Stimulated activated CD4-positive, alpha-beta T cell treated with anti-CD3 and anti-CD28 coated beads, TNF-alpha, amount 100 ng/mL, for 48 hours (primary cell): ENCODE results near the gene ITGA3.

ENCODE experiments used
- DNase-seq, 3 donors: peaks; one replicate each; pipeline ENCODE4 v3.0.0-alpha.2; 2020; ENCODE audit warnings: low read depth in 3 of 3

ITGA3 gene

DNA sequence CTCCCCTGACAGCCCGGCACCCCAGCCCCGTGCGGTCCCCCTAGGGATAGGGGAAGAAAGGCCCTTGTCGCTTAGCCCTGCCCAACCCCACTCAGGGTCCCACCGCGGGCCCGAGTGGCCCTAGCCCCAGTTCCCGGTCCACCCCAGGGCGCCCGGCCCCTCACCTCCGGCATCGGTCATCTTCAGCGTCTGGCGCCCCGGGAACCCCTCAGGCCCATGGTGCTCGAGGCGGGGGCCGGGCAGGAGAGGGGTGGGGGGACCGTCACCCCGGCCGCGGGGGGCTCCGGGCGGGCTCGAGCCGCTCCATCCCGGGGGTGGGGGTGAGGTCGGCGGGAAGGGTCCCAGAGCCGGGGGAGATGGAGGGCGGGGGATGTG, 73.4 kb downstream of the ITGA3 start:
- no peak for DNase-seq

DNA sequence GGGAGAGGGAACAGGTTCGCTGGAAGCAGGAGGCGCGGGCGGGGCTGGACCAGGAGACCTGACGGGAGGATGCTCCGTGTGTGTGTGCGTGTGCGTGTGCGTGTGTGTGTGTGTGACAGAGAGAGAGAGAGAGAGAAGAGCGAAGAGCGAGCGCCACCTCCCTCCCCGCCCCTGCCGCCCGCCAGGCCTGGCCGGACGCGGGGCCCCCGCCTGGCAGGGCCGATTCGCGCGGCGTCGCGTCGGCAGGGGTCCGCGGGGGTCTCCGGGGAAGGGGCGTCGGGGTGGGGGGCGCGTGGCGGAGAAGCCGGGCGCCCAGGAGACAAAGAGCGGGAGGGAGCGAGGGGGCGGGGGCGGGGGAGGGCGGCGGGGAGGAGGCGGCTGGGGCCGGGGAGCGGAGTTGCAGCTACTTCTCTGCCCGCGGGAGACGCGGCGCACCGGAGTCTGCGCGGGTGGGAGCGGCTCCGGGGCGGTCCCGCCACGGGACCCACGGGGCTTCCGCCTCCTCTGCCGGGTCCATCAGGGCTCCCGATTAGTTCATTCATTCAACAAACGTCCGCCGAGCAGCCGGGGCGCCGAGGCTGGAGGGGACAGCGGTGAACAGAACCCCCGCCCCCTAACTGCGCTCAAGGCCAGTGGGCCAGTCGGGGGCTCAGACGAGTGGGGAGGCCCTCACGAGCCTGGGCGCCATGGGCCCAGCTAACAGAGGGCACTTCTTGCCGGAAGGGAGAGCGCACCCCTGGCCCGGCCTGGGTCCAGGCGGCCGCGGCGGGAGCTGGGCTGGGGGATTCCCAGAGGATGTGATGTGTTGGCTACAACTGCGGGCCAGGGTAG, 74.0 kb downstream of the ITGA3 start, which contains the start of gene SAMD14:
Gene SAMD14, minus strand, starts transcription at position 433 of the 831 bp plus-strand sequence. CDS start 5,201 bp downstream, outside the sequence.
- DNase-seq = peak in 1 of 3 donors; percentile 22

DNA sequence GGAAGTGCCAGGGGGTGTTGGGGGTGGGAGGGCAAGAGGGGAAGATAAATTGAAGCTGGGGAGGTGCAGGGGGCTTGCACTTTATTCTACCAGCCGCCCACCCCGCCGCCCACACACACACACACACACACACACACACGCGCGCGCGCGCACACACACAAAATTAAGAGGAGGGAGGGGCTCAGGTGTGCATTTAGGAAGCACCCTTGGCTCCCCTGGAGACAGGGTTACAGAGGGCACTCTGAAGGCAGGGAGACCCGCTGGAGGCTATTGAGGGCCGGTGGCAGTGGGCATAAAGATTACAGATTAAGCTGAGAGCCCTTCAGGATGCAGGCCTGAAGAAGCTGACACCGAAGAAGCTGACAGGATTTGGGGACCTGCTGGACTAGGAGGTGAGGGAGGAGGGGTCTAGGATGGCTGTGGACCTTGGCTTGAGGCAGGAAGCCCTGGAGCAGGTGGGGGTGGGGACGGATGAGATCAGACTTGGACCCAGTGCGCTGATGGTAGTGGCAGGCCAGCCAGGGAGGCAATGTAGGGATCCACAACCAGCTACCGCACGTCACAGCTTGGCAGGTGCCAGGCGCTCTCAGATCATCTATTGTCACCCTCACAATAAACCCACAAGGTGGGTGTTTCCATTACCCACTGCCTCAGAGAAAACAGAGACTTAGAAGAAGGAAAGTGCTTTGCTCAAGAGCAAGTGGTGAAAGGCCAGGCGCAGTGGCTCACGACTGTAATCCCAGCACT, 74.8 kb downstream of the ITGA3 start:
- no peak for DNase-seq

DNA sequence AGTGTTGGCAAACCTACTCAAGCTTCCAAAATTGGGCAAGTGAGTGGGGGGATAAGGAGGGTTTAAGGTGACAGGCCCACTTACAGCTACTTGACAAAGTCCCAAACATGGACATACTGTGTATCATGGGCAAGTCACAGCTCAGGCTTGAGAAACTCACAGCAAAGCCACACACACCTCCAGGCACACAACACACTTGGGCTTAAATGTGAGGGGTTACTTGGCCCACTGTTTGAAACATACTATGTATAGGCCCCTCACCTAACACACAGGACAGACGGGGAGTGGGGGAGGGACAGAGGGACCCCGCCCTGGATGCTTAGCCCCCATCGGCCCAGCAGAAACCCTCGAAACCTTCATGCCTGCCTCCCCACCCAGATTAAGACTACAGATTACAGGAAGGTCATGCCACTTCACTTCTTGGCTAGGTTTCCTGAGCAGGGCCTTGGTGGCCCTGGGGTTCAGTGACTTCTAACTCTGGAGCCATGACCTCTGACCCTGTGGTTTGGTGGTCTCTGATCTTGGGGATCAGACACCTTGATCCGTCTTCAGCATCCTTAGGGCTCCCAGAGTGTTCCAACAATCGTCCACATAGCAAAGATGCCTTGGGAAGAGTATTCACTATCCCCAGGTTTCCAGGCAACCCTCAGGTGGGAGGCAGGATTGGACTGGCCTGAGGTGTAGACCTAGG, 76.3 kb downstream of the ITGA3 start:
- no peak for DNase-seq

DNA sequence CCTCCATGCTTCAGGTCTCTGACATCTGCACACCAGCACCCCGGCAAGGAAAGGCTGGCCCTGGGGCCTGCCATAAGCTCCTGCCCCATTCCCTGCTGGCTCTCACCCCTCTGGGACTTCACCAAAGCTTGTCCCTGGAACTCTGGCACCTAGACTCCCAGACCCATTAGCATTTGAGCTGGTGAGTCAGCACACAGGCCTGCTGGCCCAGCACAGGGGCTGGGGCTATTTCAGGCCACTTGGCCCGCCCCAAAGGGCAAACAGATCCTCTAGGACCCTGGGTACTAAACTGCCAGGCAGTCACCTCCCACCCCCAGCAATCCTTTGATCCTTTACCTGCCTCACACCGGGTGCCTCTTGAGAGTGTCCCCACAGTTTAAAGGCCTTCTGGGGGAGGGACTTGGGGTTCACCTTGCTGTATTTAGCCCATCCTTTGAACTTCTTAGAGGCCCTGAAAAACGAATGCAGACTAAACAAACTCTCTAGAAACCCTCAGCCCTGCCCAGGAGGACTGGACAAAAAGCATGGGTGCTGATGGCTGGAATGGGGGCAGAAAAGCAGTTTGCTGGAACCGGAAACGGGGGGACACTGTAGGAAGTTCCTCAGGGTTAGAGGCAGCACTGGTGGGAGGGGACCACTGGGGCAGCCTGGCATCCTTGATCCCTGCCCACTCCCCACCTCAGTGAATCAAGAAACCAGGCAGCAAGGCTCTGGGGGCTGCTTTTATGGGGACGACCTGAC, 77.3 kb downstream of the ITGA3 start:
- no peak for DNase-seq

DNA sequence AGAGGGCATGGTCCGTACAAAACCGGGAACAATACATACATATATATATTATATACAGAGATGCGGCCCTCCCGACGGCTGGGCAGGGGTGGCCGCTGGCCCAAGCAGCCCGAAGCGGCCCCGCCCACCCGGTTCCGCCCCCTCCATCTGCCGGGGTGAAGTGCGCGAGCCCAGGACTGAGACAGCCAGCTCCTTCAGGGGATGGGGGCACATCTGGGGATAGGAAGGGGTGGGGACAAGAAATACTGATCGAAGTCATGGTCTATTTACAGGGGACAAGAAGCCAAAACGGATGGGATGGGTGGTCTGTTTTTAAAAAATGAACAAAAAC, 77.8 kb downstream of the ITGA3 start:
- DNase-seq = no peak

DNA sequence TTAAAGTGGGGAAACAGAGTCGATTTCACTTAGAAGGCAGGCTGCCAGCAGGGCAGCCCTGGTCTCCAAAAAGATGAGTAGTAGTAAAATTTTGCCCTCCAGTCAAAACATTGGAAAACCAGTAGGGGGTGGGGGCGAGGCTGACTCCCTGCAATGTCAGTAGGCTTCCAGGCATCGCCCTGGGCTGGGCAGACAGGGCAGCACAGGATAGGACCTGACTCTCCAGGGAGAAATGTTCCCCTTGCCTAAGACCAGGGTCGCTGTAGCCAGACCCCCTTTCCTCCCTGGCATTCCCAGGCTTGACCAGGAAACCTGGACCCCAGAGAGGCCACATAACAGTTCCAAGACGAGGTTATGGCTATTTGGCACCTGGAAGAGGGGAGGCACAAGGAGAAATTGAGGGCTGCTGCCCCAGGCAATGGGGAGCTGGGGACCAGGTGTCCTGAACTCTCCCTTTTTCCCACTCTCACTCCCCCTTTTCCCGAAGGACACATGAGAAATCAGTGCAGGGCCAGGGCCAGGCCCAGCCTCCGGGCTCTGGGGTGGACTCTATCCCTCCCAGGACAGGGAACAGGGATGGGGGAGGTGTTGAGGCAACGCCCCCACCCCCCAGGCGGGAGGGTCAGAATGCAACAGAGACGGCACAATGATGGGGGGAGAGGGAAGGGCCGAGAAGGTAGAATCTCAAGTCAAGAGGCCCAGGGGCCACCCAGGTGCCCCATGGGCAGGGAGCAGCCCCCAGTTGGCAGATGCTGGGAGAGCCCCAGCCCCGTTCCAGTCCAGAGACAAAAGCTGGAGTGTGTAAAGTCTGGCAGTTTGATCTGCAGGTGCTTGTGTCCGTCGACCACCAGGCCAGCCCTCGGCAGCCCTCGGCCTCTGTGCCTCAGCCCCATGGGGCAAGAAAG, 78.5 kb downstream of the ITGA3 start:
- DNase-seq = no peak

DNA sequence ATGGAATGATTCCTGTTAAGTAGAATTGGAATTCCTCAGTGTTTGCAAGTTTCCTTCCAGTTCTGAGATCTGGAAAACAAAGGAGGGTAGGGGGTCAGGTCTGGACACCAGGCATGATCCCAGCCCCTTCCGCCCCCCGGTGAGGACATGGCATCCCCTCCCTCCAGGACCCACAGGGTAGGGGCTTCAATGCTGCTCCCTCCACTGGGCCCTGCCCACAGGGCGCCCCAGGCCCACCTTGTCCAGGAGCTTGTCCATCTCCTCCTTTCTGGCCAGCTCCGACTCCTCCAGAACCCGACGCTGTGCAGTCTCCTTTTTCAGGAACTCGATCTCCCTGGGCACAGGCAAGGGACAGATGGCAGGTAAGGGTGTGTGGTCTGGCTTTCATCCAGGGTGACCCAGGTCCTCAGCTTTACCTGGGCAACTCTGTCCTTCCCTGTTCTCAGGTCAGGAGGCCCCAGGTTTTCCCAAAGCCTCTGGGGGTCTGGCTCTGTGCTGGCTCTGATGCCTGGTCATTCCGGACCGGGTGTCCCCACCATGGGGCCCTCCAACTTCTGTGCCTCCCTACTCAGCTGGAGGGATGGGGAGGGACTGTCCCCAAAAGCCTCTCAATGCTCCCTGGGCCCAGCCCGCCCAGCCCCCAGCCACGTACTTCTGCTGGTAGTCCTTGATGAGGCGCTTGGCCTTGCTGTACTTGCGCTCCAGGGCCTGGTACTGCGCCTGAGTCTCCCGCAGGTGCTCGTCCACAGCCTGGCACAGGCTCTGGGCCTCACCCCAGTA, 79.6 kb downstream of the ITGA3 start:
- DNase-seq = no peak

DNA sequence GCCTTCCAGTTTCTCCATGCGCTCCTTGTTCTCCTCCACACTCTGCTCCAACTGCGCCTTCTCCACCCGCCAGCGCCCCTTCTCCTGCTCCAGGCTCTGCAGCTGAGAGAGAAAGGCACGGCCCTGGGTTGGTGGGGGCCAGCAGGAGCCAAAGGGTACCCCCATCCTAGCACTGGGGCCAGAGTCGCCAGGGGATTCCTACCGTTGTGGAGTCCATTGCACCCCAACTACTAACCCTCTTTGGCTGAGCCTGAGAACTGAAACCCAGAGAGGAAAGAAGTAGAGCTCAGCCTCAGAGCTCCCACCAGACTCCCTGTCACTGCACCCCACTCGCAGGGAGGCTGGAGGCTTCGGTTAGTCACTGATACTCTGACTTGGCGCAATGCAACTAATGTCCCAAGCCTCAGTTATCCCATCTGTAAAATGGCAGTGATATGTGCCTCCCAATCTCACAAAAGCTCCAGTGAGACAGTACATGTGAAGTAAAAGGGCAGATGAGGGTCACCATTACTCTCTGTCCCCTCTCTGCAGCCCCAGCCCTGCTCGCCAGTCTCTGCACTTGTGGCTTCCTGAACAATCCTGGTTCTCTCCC, 80.3 kb downstream of the ITGA3 start:
- DNase-seq = no peak

DNA sequence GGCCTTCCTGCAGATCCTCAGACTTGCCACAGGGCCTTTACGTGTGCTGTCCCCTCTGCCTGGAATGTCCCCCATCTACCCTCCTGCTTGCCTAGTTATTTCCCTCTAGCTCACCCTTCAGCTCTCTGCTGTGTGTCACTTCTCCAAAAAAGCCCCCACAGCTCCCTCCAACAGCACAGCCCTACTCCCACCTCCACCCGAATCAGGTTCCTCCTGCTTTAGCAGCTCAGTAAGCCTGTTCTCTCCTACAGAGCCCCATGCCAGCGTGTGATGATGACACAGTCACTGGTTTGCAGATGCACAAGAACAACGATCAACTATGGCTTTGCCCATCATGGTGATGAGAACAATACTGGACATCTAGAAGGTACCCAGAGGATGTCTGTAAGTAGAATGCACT, 81.1 kb downstream of the ITGA3 start:
- DNase-seq = no peak

DNA sequence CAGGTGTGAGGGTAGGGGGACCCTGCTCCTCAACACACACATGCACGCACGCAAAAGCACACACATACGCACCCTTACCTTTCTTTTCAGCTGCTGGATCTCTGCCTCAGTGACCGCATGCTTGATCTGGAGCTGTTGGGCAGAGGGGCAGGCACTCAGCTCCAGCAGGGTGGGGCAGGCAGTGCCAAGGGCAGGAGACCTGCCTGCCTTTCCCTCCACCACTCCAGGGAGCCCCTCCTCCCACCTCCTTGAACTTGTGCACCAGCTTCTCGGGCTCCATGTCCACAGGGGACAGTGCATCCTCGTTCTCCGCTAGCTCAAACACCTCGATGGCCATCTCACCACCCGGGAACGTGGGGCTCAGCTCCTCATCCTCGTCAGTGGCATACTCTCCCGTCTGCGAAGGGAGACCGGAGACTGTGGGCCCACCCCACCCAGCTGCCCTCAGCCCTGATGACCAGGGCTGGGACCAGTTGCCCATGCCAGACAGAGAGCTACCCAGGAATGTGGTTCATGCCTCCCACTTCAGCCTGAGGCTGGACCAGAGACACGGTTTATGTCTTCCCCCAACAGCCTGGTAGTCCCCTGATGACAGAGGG, 83.4 kb downstream of the ITGA3 start:
- no peak for DNase-seq
